ENCODE measurements around the gene DNAH3.

DNAH3 gene

DNA sequence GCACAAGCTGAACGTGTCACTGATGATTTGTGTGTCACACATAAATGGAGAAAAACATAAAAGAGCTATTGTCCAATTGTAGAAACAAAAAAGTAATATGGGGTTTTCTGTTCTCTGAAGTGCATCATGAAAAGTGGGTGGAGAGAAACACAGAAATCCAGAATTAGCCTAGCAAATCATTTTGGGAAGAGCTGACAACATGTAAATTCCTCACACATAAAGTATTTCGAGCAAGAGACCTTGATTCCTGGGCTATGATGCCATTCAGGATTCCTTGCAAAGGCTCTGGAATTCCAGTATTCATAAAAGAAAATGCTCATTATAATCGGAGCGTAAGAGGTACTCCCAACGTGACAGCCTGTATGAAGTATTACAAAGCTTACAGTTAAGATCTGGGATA, 251.6 kb downstream of the DNAH3 start:
- peaks cover 45% of the 10 kb centered on the region for H3K36me3 ChIP-seq (ENCODE audit: insufficient read depth, insufficient read length, low read length)
- H3K27me3 ChIP-seq (ENCODE audit: insufficient read depth, insufficient read length): no peaks in the 10 kb centered on the region

DNA sequence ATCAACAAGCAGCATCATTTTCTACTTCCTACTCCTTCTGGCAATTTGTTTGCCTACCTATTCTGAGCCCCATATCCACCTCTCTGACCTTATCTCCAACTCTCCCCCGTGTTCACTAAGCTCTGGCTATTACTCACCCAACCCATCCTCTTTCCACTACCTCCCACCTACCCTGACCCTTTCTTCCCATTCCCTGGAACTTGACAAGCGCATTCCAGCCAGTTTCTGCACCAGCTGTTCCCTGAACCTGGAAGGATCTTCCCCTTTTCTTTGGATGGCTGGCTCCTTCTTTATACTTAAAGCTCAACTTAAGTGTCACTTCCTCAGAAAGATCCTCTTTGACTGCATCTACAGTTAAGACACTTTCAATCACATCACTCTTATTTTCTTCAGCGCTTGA, 252.7 kb downstream of the DNAH3 start:
- Histone ChIP-seq H3K9ac (ENCODE audit: insufficient read length, low read depth) (no peak overlapping the region), H3K36me3 (ENCODE audit: insufficient read depth, insufficient read length, low read length) (peaks cover 46% of the 10 kb centered on the region), H3K9me3 (ENCODE audit: insufficient read depth, low read length) (no peaks in the 10 kb centered on the region), H3K4me1 (ENCODE audit: insufficient read depth, insufficient read length) (peaks cover 3% of the 10 kb centered on the region), H3K27me3 (ENCODE audit: insufficient read depth, insufficient read length) (no peaks in the 10 kb centered on the region), H3K4me3 (ENCODE audit: insufficient read length, low read depth) (no peak overlapping the region)
- no peak for DNase-seq (ENCODE audit: low read depth, low spot score)
- no peak for TF ChIP-seq YY1 (IDR thresholded peaks at IDR 0.05; ENCODE audit: insufficient read depth, insufficient read length)
- TF ChIP-seq SUZ12 (IDR thresholded peaks at IDR 0.05; ENCODE audit: extremely low read depth, insufficient read depth, insufficient read length): no peak
- no peak for TF ChIP-seq ZNF274 (IDR thresholded peaks at IDR 0.05; ENCODE audit: low read depth, low read length)

More for the DNA sequence above, 251.6 kb downstream of the DNAH3 start:
- Histone ChIP-seq H3K9me3 (ENCODE audit: insufficient read depth, low read length) (no peaks in the 10 kb centered on the region), H3K9ac (ENCODE audit: insufficient read length, low read depth) (peak overlapping the region; percentile 90), H3K4me3 (ENCODE audit: insufficient read length, low read depth) (peak overlapping the region; percentile 86), H3K4me1 (ENCODE audit: insufficient read depth, insufficient read length) (peaks cover 3% of the 10 kb centered on the region)
- no peak for DNase-seq (ENCODE audit: low read depth, low spot score)
- TF ChIP-seq ZNF274 (IDR thresholded peaks at IDR 0.05; ENCODE audit: low read depth, low read length) (no peak), YY1 (IDR thresholded peaks at IDR 0.05; ENCODE audit: insufficient read depth, insufficient read length) (no peak), SUZ12 (IDR thresholded peaks at IDR 0.05; ENCODE audit: extremely low read depth, insufficient read depth, insufficient read length) (no peak)

DNA sequence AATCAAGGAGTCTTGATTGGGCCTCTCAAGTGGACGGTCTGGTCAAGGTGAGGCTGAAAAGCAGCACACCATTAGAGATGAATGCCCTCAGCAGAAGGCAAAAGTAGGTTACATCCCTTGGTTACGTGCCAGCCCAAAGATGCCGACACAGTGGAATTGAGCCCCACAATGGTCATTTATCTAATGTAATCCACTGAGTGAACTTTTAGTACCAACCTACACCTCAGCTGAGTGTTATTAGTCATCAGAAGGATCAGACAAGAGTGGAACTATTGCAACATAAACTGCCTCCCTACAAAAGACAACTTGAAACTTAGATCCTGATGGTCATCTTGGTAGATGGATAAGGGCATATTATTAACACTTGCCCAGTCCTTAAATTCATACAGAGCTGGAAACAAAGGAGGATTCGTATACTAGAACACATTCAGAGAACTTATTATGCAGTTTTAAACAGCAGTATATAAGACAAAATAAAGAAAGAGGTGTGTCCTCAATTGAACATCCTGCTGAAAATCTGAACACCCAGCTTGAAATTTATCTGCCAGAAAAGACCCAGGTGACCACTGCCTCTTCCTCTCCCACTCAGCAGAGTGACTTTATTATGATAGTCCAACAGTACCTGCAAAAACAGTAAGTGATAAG, 253.3 kb downstream of the DNAH3 start:
- no peak for DNase-seq (ENCODE audit: low read depth, low spot score)
- Histone ChIP-seq H3K9me3 (ENCODE audit: insufficient read depth, low read length) (no peaks in the 10 kb centered on the region), H3K4me3 (ENCODE audit: insufficient read length, low read depth) (no peak overlapping the region), H3K9ac (ENCODE audit: insufficient read length, low read depth) (no peak overlapping the region), H3K27me3 (ENCODE audit: insufficient read depth, insufficient read length) (no peaks in the 10 kb centered on the region), H3K4me1 (ENCODE audit: insufficient read depth, insufficient read length) (peaks cover 3% of the 10 kb centered on the region), H3K36me3 (ENCODE audit: insufficient read depth, insufficient read length, low read length) (peaks cover 42% of the 10 kb centered on the region)
- no peak for TF ChIP-seq YY1 (IDR thresholded peaks at IDR 0.05; ENCODE audit: insufficient read depth, insufficient read length)
- no peak for TF ChIP-seq SUZ12 (IDR thresholded peaks at IDR 0.05; ENCODE audit: extremely low read depth, insufficient read depth, insufficient read length)
- TF ChIP-seq ZNF274 (IDR thresholded peaks at IDR 0.05; ENCODE audit: low read depth, low read length): no peak

DNA sequence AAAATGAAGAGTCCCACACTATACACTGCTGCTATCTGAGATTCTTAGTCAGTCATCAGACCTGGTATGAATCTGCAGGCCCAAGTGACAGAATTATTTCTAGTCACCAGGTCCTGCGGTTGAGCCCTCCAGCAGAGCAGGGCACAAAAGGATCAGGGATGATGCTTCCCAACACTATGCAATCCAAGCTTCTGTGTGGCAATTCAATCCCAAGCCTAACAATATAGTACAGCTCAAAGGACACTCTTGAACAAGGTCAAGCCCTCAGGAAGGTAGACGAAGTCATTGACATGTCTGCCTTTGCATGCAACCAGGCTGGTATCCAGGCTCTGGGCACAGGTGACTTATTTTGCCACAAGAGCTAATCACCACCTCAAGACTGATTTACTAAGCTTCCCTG, 256.3 kb downstream of the DNAH3 start:
- DNase-seq (ENCODE audit: low read depth, low spot score): no peak
- H3K36me3 ChIP-seq (ENCODE audit: insufficient read depth, insufficient read length, low read length): peaks cover 52% of the 10 kb centered on the region
- no peak overlapping the region for H3K4me3 ChIP-seq (ENCODE audit: insufficient read length, low read depth)
- H3K9me3 ChIP-seq (ENCODE audit: insufficient read depth, low read length): no peaks in the 10 kb centered on the region
- H3K9ac ChIP-seq (ENCODE audit: insufficient read length, low read depth): no peak overlapping the region
- no peak for TF ChIP-seq SUZ12 (IDR thresholded peaks at IDR 0.05; ENCODE audit: extremely low read depth, insufficient read depth, insufficient read length)
- TF ChIP-seq ZNF274 (IDR thresholded peaks at IDR 0.05; ENCODE audit: low read depth, low read length): no peak
- no peak for TF ChIP-seq YY1 (IDR thresholded peaks at IDR 0.05; ENCODE audit: insufficient read depth, insufficient read length)
- H3K27me3 ChIP-seq (ENCODE audit: insufficient read depth, insufficient read length): no peaks in the 10 kb centered on the region
- peaks cover 7% of the 10 kb centered on the region for H3K4me1 ChIP-seq (ENCODE audit: insufficient read depth, insufficient read length)

DNA sequence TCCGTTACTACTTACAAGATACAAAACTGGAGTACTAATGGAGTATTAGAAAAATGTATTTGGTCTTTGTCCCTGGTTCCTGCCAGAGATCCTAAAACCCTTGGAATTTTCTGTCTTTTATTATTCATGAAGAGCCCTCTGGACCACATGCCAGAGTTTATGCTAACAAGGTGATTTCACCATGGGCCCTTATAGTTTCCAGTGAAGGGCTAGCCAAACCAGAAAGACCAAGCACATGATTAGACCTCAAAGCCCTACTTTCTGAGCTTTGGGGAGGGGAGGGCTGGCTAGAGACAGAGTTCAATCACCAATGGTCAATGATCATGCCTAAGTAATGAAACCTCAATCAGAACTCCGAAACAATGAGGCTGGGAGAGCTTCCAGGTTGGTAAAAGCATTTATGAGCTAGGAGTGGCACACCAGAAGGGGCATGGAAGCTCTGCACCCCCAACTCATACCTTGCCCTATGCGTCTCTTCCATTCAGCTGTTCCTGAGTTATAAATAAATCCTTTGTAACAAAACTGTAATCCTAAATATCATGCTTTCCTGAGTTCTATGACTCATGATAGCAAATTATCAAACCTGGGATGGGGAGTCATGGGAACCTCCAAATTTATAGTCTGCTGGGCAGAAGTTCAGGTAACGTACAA, 260.9 kb downstream of the DNAH3 start:
- H3K4me3 ChIP-seq (ENCODE audit: insufficient read length, low read depth): no peak overlapping the region
- no peak overlapping the region for H3K9ac ChIP-seq (ENCODE audit: insufficient read length, low read depth)
- TF ChIP-seq YY1 (IDR thresholded peaks at IDR 0.05; ENCODE audit: insufficient read depth, insufficient read length) (no peak), ZNF274 (IDR thresholded peaks at IDR 0.05; ENCODE audit: low read depth, low read length) (no peak), SUZ12 (IDR thresholded peaks at IDR 0.05; ENCODE audit: extremely low read depth, insufficient read depth, insufficient read length) (no peak)
- DNase-seq (ENCODE audit: low read depth, low spot score): peak; percentile 38
- H3K36me3 ChIP-seq (ENCODE audit: insufficient read depth, insufficient read length, low read length): peaks cover 39% of the 10 kb centered on the region
- H3K4me1 ChIP-seq (ENCODE audit: insufficient read depth, insufficient read length): peaks cover 7% of the 10 kb centered on the region
- H3K27me3 ChIP-seq (ENCODE audit: insufficient read depth, insufficient read length): no peaks in the 10 kb centered on the region
- no peaks in the 10 kb centered on the region for H3K9me3 ChIP-seq (ENCODE audit: insufficient read depth, low read length)

DNA sequence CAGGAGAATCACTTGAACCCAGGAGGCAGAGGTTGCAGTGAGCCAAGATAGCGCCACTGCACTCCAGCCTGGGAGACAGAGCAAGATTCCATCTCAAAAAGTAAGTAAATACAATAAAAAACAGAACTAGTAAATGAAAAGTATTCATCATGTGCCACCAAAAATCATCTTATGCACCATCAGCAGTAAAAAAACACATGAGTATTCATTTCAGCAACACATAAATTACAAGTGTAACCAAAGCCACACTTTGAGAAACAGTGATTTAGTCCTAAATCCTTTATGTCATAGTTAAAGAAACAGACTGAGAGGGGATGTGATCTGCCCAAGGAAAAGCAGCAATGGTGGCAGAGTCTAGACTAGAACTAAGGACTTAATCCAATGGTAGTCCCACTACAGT, 263.4 kb downstream of the DNAH3 start:
- Histone ChIP-seq H3K9ac (ENCODE audit: insufficient read length, low read depth) (no peak overlapping the region), H3K4me3 (ENCODE audit: insufficient read length, low read depth) (no peak overlapping the region)
- TF ChIP-seq ZNF274 (IDR thresholded peaks at IDR 0.05; ENCODE audit: low read depth, low read length) (no peak), YY1 (IDR thresholded peaks at IDR 0.05; ENCODE audit: insufficient read depth, insufficient read length) (no peak), SUZ12 (IDR thresholded peaks at IDR 0.05; ENCODE audit: extremely low read depth, insufficient read depth, insufficient read length) (no peak)

DNA sequence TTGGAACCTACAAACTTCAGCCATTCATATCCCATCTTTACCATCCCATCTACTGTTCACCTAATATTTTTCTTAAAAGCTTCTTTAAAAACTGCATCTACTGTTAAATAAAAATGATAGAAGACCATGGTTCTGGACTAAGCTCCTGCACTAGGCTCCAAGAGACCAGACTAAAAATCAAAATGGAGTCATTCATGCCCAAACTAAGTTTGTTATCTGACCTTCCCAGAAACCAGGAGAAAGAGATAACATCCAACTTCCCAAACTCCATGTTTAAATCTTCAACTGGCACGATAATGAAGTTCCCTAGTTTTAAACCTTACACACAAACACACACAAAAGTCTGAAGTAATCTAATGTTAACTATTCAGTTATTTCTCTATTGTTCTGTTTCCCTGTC, 264.3 kb downstream of the DNAH3 start:
- Histone ChIP-seq H3K9ac (ENCODE audit: insufficient read length, low read depth) (no peak overlapping the region), H3K4me1 (ENCODE audit: insufficient read depth, insufficient read length) (peaks cover 3% of the 10 kb centered on the region), H3K36me3 (ENCODE audit: insufficient read depth, insufficient read length, low read length) (peaks cover 12% of the 10 kb centered on the region), H3K27me3 (ENCODE audit: insufficient read depth, insufficient read length) (no peaks in the 10 kb centered on the region), H3K4me3 (ENCODE audit: insufficient read length, low read depth) (no peak overlapping the region), H3K9me3 (ENCODE audit: insufficient read depth, low read length) (no peaks in the 10 kb centered on the region)
- TF ChIP-seq YY1 (IDR thresholded peaks at IDR 0.05; ENCODE audit: insufficient read depth, insufficient read length) (no peak), SUZ12 (IDR thresholded peaks at IDR 0.05; ENCODE audit: extremely low read depth, insufficient read depth, insufficient read length) (no peak), ZNF274 (IDR thresholded peaks at IDR 0.05; ENCODE audit: low read depth, low read length) (no peak)
- DNase-seq (ENCODE audit: low read depth, low spot score): no peak

More for the DNA sequence above, 263.4 kb downstream of the DNAH3 start:
- Histone ChIP-seq H3K36me3 (ENCODE audit: insufficient read depth, insufficient read length, low read length) (peaks cover 21% of the 10 kb centered on the region), H3K9me3 (ENCODE audit: insufficient read depth, low read length) (no peaks in the 10 kb centered on the region), H3K4me1 (ENCODE audit: insufficient read depth, insufficient read length) (peaks cover 3% of the 10 kb centered on the region), H3K27me3 (ENCODE audit: insufficient read depth, insufficient read length) (no peaks in the 10 kb centered on the region)
- DNase-seq (ENCODE audit: low read depth, low spot score): no peak

All from NT2/D1 (cell line).